GM19468 (cell line): Measurements from ENCODE around the gene PKP3.
"Not testable (repeated sequence)": the region's sequence is repeated elsewhere in the genome, so short reads cannot be mapped to it uniquely, and the experiment has no call there.

Source experiments
- ATAC-seq: cut with Tn5 transposase; IDR thresholded peaks from one replicate; pipeline ENCODE4 v1.9.1; 2021; ENCODE audit warnings: mild to moderate bottlenecking, moderate library complexity, moderate number of reproducible peaks; ENCODE audit not compliant: unreplicated experiment; ENCODE audit errors: extremely low read depth

The PKP3 gene

GRCh38 chr11:394034-394857 lies at the start of gene PKP3:
Gene PKP3 (plus strand): TSS chr11:394209. CDS start chr11:394293, 84 bp downstream.
- ATAC-seq: no peak

- no peak for ATAC-seq
These were observed 49.0 kb upstream of the PKP3 start for GRCh38 chr11:344836-345578.

GRCh38 chr11:346529-346928 lies 47.5 kb upstream of the PKP3 start:
- no peak for ATAC-seq

- not testable (repeated sequence) for ATAC-seq
These were observed 44.6 kb upstream of the PKP3 start for GRCh38 chr11:349270-349954.

- not testable (repeated sequence) for ATAC-seq
These were observed 43.8 kb upstream of the PKP3 start for GRCh38 chr11:350033-350722.

GRCh38 chr11:350723-351255 lies 43.2 kb upstream of the PKP3 start:
- no peak for ATAC-seq

- no peak for ATAC-seq
These were observed 42.6 kb upstream of the PKP3 start for GRCh38 chr11:351411-351810.

GRCh38 chr11:352456-353031 lies 41.5 kb upstream of the PKP3 start:
- no peak for ATAC-seq

- no peak for ATAC-seq
These were observed 40.7 kb upstream of the PKP3 start for GRCh38 chr11:353179-353873.

- ATAC-seq: no peak
These were observed 38.2 kb upstream of the PKP3 start for GRCh38 chr11:355581-356458.

- no peak for ATAC-seq
These were observed 37.4 kb upstream of the PKP3 start for GRCh38 chr11:356610-357009.

GRCh38 chr11:357582-357981 lies 36.4 kb upstream of the PKP3 start:
- ATAC-seq: no peak

GRCh38 chr11:358129-358800 lies 35.7 kb upstream of the PKP3 start:
- no peak for ATAC-seq

GRCh38 chr11:359181-359714 lies 34.8 kb upstream of the PKP3 start:
- no peak for ATAC-seq

GRCh38 chr11:360326-361280 lies 33.4 kb upstream of the PKP3 start:
- ATAC-seq: no peak
